ENCODE results near the gene ARHGAP10.

DNA sequence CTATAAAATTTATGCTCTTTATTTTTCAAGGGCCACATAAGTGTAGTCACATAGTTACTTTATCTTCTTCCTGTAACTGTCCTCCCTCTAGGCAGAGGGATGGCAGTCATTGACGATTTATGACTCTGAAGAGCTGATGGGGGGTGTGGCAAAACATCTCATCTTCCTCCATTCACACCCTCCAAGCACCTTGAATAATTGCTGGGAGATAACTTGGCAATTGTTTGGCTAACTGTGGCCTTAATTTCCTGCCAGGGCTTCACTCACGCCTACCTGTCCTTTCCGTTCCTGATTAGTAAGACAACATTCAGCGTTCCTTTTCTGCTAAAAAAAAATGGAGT is 329.2 kb downstream of the ARHGAP10 start:
- TF ChIP-seq, protein P1, sequence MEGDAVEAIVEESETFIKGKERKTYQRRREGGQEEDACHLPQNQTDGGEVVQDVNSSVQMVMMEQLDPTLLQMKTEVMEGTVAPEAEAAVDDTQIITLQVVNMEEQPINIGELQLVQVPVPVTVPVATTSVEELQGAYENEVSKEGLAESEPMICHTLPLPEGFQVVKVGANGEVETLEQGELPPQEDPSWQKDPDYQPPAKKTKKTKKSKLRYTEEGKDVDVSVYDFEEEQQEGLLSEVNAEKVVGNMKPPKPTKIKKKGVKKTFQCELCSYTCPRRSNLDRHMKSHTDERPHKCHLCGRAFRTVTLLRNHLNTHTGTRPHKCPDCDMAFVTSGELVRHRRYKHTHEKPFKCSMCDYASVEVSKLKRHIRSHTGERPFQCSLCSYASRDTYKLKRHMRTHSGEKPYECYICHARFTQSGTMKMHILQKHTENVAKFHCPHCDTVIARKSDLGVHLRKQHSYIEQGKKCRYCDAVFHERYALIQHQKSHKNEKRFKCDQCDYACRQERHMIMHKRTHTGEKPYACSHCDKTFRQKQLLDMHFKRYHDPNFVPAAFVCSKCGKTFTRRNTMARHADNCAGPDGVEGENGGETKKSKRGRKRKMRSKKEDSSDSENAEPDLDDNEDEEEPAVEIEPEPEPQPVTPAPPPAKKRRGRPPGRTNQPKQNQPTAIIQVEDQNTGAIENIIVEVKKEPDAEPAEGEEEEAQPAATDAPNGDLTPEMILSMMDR (conservative IDR thresholded peaks at IDR 0.05; ENCODE audit: low read depth, low read length), result no peak
- no peak for TF ChIP-seq EZH2 (IDR thresholded peaks at IDR 0.05; ENCODE audit: borderline replicate concordance, low read depth, low read length, poor library complexity, severe bottlenecking)

All from A673 (cell line).